Measurements from ENCODE around the gene MRC2.

MRC2 gene

GRCh38 chr17:62723842-62724241, 96.4 kb downstream of the MRC2 start:
- H3K9me3 Mint-ChIP-seq: no peaks in the 10 kb centered on the region
- H3K27me3 Mint-ChIP-seq: peaks cover 18% of the 10 kb centered on the region
- H3K36me3 Mint-ChIP-seq (ENCODE audit: insufficient read depth): peaks cover 6% of the 10 kb centered on the region
- no peak for ATAC-seq (replicated peaks; ENCODE audit: extremely low read depth, poor library complexity, severe bottlenecking)
- peak overlapping the region; percentile 14 for H3K4me3 Mint-ChIP-seq
- peak overlapping the region; percentile 88 for H3K27ac Mint-ChIP-seq (ENCODE audit: low read depth)
- H3K4me1 Mint-ChIP-seq: peaks cover 24% of the 10 kb centered on the region
- no peak for DNase-seq (ENCODE audit: low spot score in 2 of 2)

DNA sequence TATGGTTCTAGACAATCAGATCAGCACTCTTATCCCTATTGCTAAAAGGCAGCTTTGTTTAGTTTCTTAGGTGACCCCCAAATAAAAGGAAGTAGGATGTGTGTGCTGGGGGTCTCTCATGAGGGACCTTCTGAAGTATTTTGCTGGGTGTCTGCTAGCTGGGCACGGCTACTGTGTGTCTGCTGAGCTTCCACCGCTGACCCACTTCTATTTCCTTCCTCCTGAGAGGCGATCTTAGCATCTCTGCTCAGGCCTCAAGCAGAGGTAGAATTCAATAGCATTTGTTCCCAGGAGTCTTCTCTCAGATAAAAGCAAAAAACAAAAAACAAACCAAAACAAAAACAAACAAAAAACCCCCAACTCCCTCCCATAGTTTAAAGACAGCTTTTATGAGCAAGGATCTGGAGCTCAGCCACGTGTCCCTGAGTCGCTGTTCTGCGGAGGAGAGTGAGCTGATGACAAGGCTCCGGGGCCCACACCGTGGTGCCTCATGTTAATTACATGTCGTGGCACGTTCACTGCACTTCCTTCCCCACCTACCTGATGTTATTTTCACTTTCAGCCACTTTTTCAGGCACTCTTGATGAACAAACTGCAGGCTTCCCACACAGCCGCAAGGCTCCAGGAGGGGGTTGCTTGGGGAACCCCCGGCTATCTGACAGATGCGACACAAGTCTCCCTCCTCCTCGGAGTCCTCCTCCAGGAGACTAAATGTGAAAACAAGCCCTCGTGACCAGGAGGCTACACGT, 97.1 kb downstream of the MRC2 start:
- Mint-ChIP-seq H3K36me3 (ENCODE audit: insufficient read depth) (peaks cover 6% of the 10 kb centered on the region), H3K9me3 (no peaks in the 10 kb centered on the region), H3K4me1 (peaks cover 24% of the 10 kb centered on the region), H3K4me3 (peak overlapping the region; percentile 64), H3K27me3 (peaks cover 19% of the 10 kb centered on the region), H3K27ac (ENCODE audit: low read depth) (peak overlapping the region; percentile 88)
- peak; percentile 30 to 50 for DNase-seq (ENCODE audit: low spot score in 2 of 2)
- ATAC-seq (replicated peaks; ENCODE audit: extremely low read depth, poor library complexity, severe bottlenecking): peak; percentile 96

GRCh38 chr17:62725791-62726249, 98.3 kb downstream of the MRC2 start:
- Mint-ChIP-seq H3K9me3 (no peaks in the 10 kb centered on the region), H3K4me1 (peaks cover 24% of the 10 kb centered on the region), H3K4me3 (no peak overlapping the region), H3K27me3 (peaks cover 19% of the 10 kb centered on the region), H3K27ac (ENCODE audit: low read depth) (no peak overlapping the region), H3K36me3 (ENCODE audit: insufficient read depth) (peaks cover 6% of the 10 kb centered on the region)
- ATAC-seq (replicated peaks; ENCODE audit: extremely low read depth, poor library complexity, severe bottlenecking) (no peak), DNase-seq (ENCODE audit: low spot score in 2 of 2) (no peak)

DNA sequence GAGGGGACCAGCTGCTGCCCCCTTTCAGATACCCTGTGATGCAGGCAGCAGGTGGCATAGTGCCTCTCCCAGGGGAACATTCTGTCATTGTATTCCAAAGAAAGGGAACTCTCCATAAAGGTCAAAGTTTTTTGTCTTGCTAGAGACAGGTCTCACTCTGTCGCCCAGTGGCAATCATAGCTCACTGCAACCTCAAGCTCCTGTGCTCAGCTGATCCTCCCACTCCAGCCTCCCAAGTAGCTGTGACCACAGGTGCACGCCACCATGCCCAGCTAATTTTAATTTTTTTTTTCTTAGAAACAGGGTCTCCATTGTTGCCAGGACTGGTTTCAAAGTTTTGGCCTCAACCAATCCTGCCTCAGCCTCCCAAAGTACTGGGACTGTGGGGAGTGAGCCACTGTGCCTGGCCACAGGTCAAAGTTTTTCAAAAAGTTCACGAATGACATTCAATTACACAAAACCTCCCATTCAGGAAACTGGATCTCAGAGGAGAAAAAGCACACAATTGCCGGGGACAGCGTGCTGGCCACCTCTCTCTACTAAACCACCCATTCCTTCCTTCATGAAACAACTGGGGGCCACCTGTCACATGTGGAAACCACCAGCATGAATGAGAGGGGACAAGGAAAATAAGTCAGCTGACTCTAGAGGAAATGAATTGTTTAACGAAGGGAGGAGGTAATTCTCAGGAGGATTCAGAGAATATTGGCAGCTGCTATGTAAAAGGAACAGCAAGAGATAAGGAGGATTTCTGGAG, 100.6 kb downstream of the MRC2 start:
- DNase-seq (ENCODE audit: low spot score in 2 of 2) (no peak), ATAC-seq (replicated peaks; ENCODE audit: extremely low read depth, poor library complexity, severe bottlenecking) (no peak)
- H3K27me3 Mint-ChIP-seq: peaks cover 19% of the 10 kb centered on the region
- H3K4me3 Mint-ChIP-seq: no peak overlapping the region
- no peaks in the 10 kb centered on the region for H3K9me3 Mint-ChIP-seq
- peaks cover 24% of the 10 kb centered on the region for H3K4me1 Mint-ChIP-seq
- peaks cover 6% of the 10 kb centered on the region for H3K36me3 Mint-ChIP-seq (ENCODE audit: insufficient read depth)
- H3K27ac Mint-ChIP-seq (ENCODE audit: low read depth): no peak overlapping the region

DNA sequence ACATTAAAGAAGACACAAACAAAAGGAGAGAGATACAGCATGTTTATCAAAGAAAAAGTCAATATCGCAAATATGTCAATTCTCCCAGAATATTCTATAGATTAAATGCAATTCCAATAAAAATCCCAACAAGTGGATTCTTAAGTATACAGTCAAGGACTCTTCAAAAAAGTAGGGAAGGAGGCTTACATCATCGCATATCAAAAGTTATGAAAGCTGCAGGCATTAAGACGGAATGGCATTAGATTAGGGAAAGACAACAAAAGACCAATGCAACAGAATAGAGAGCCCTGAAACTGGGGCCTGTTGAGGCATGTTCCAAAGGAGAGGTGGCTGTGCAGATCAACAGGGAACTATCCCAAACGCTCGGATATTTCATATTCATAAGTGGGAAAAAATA, 104.7 kb downstream of the MRC2 start:
- H3K27me3 Mint-ChIP-seq: peaks cover 18% of the 10 kb centered on the region
- no peak overlapping the region for H3K27ac Mint-ChIP-seq (ENCODE audit: low read depth)
- H3K9me3 Mint-ChIP-seq: no peaks in the 10 kb centered on the region
- H3K4me3 Mint-ChIP-seq: no peak overlapping the region
- no peaks in the 10 kb centered on the region for H3K4me1 Mint-ChIP-seq
- H3K36me3 Mint-ChIP-seq (ENCODE audit: insufficient read depth): peaks cover 1% of the 10 kb centered on the region
- ATAC-seq (replicated peaks; ENCODE audit: extremely low read depth, poor library complexity, severe bottlenecking) (no peak), DNase-seq (ENCODE audit: low spot score in 2 of 2) (no peak)

GRCh38 chr17:62735044-62735651, 107.7 kb downstream of the MRC2 start:
- ATAC-seq (replicated peaks; ENCODE audit: extremely low read depth, poor library complexity, severe bottlenecking): no peak

DNA sequence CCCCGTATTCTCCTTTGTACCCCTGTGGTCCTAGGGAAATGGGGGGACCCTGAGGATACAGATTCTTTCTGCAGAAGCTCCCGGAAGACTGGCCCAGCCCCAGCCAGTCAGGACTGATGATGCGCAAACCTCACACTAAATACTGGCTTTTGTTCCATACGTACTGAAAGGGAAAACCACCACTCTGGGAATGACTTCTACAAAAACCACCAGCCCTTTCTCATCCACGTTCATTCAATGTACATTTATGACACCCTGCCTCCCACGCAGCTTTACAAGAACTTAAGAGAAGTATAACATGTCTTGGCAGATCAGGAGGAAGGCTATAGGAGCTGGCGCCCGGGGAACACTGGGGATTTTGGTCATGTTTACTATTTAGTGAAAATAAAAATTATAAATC, 110.0 kb downstream of the MRC2 start:
- no peaks in the 10 kb centered on the region for H3K36me3 Mint-ChIP-seq (ENCODE audit: insufficient read depth)
- DNase-seq (ENCODE audit: low spot score in 2 of 2): no peak
- H3K27me3 Mint-ChIP-seq: peaks cover 4% of the 10 kb centered on the region
- no peak overlapping the region for H3K4me3 Mint-ChIP-seq
- H3K4me1 Mint-ChIP-seq: no peaks in the 10 kb centered on the region
- ATAC-seq (replicated peaks; ENCODE audit: extremely low read depth, poor library complexity, severe bottlenecking): no peak
- no peaks in the 10 kb centered on the region for H3K9me3 Mint-ChIP-seq
- no peak overlapping the region for H3K27ac Mint-ChIP-seq (ENCODE audit: low read depth)

More at GRCh38 chr17:62735044-62735651, 107.7 kb downstream of the MRC2 start:
- no peak for DNase-seq (ENCODE audit: low spot score in 2 of 2)
- Mint-ChIP-seq H3K27me3 (no peaks in the 10 kb centered on the region), H3K4me1 (no peaks in the 10 kb centered on the region), H3K27ac (ENCODE audit: low read depth) (no peak overlapping the region), H3K9me3 (no peaks in the 10 kb centered on the region), H3K4me3 (no peak overlapping the region), H3K36me3 (ENCODE audit: insufficient read depth) (no peaks in the 10 kb centered on the region)

DNA sequence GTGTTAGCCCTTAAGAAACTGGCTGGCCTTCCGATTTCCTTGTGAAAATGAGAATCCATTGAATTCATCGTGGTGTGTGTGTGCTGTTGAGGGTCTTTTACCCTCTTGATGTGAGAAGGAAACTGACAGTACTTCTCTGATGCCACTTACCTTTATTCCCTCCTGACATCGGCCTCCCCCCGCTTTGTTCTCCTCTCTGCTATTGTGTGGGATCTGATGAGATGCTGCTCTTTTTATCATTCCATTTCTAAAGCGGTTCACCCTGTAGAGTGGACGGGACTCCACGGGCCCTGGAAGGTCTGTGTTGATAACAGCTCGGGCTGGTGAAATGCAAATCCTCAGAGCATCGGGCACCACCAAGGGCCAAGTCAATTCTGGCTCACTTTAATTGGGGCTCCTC, 110.8 kb downstream of the MRC2 start:
- H3K27ac Mint-ChIP-seq (ENCODE audit: low read depth): no peak overlapping the region
- H3K9me3 Mint-ChIP-seq: no peaks in the 10 kb centered on the region
- no peaks in the 10 kb centered on the region for H3K36me3 Mint-ChIP-seq (ENCODE audit: insufficient read depth)
- no peak overlapping the region for H3K4me3 Mint-ChIP-seq
- peaks cover 12% of the 10 kb centered on the region for H3K27me3 Mint-ChIP-seq
- no peaks in the 10 kb centered on the region for H3K4me1 Mint-ChIP-seq
- ATAC-seq (replicated peaks; ENCODE audit: extremely low read depth, poor library complexity, severe bottlenecking) (no peak), DNase-seq (ENCODE audit: low spot score in 2 of 2) (no peak)

DNA sequence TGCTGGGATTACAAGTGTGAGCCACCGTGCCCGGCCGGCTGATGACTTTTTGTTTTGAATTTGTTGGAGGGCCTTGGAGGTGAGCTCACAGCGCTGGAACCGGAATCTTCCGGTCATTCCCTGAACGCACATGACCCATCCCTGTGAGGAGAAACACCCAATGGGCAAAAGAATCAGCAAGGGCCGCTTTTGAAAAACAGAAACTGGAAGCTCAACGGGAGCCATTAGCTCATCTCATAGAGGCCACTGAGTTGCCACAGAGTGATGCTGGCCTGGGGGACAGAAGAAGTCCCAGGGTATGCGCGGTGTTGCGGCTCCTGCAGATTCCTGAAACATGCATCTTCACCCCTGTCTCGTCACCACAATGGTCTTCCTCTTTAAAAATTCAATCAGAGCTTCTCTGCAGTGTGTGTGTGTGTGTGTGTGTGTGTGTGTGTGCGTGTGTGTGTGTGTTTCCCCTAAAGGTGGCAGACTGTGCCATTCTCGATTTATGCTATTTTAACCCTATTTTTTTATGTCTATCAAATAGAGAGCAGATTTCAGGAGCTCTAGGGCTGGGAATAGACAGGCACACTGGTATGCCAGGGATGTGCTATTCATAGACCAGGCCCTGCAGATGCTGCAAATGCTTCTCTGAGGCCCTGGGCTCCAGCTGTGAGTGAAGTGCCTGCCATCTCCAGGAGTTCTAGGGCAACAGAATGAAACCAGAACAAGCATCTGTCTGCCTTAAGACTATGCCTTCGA, 112.3 kb downstream of the MRC2 start:
- Mint-ChIP-seq H3K4me1 (no peaks in the 10 kb centered on the region), H3K27ac (ENCODE audit: low read depth) (no peak overlapping the region), H3K9me3 (no peaks in the 10 kb centered on the region), H3K36me3 (ENCODE audit: insufficient read depth) (no peaks in the 10 kb centered on the region), H3K4me3 (no peak overlapping the region), H3K27me3 (peaks cover 26% of the 10 kb centered on the region)
- ATAC-seq (replicated peaks; ENCODE audit: extremely low read depth, poor library complexity, severe bottlenecking): no peak
- no peak for DNase-seq (ENCODE audit: low spot score in 2 of 2)

GRCh38 chr17:62741290-62741689, 113.8 kb downstream of the MRC2 start:
- H3K27me3 Mint-ChIP-seq: peaks cover 36% of the 10 kb centered on the region
- H3K36me3 Mint-ChIP-seq (ENCODE audit: insufficient read depth): no peaks in the 10 kb centered on the region
- DNase-seq (ENCODE audit: low spot score in 2 of 2) (no peak), ATAC-seq (replicated peaks; ENCODE audit: extremely low read depth, poor library complexity, severe bottlenecking) (no peak)
- no peak overlapping the region for H3K4me3 Mint-ChIP-seq
- no peaks in the 10 kb centered on the region for H3K9me3 Mint-ChIP-seq
- no peaks in the 10 kb centered on the region for H3K4me1 Mint-ChIP-seq
- no peak overlapping the region for H3K27ac Mint-ChIP-seq (ENCODE audit: low read depth)

Measured in central memory CD8-positive, alpha-beta T cell (primary cell).